ENCODE data around the gene NDUFC1. TPM values are rescaled to one million over a fixed set of nuclear protein-coding genes. Genes with fewer than 3 reads are reported as not detected.

The NDUFC1 gene
- total and polyA plus RNA-seq, 2 donors (not counting 3 experiments of a cell fraction or from before 2014, with no cell fraction given), result 65.2 to 78.1 TPM

GRCh38 chr4:139331185-139331584 lies 28.9 kb upstream of the NDUFC1 start:
- dilution Hi-C loops (cut with MboI; ENCODE audit: extremely low pct_ligation_motif_present, low sequenced_read_pairs) (no loop called here), intact Hi-C loops (cut with micrococcal nuclease) (no loop called here)
- DNase-seq (ENCODE audit: low read depth, low spot score), result no peak
- no peaks in the 10 kb centered on the region for H3K9me3 ChIP-seq (replicated peaks; ENCODE audit: control insufficient read depth, insufficient read depth, low read length)
- H3K9ac ChIP-seq (replicated peaks; ENCODE audit: extremely low read depth, insufficient read depth, low read length), result no peak overlapping the region
- CTCF ChIA-PET, result interaction anchor here (1.0 to 1.4 kb wide), 3 partner anchors 16 to 35 kb away, joined by 3 to 4 read pairs (median 3); no protein-coding TSS in a partner anchor
- H4K20me1 ChIP-seq (replicated peaks; ENCODE audit: control insufficient read depth, extremely low read depth, insufficient read depth, low read length), result peaks cover 2% of the 10 kb centered on the region
- POLR2A ChIA-PET, result interaction anchor here (0.6 kb wide), 1 partner anchor 9 kb away, joined by 12 read pairs; no protein-coding TSS in a partner anchor
- no TSS peak for BruUV-seq (replicated peaks)
- H2AFZ ChIP-seq (ENCODE audit: low read depth, low read length), result no peak overlapping the region
- no peak overlapping the region for H3K4me3 ChIP-seq (replicated peaks in 1 of 3; ENCODE audit: insufficient read depth in 1 of 3, low read depth in 1 of 3, low read length in 3 of 3)
- no peak overlapping the region for H3K4me2 ChIP-seq (ENCODE audit: insufficient read depth, low read length)
- no peaks in the 10 kb centered on the region for H3K4me1 ChIP-seq (ENCODE audit: control insufficient read depth, extremely low read depth, insufficient read depth, low read length)
- FAIRE-seq, result no peak
- no peak for TF ChIP-seq JUN (IDR thresholded peaks at IDR 0.05; ENCODE audit: borderline replicate concordance, insufficient read depth, insufficient read length, low read depth)
- TF ChIP-seq MYC (IDR thresholded peaks at IDR 0.05; ENCODE audit: low read depth, low read length), result no peak
- no peaks in the 10 kb centered on the region for H3K9me1 ChIP-seq (replicated peaks; ENCODE audit: control insufficient read depth, extremely low read depth, insufficient read depth, low read length)
- H3K36me3 ChIP-seq (ENCODE audit: control insufficient read depth in 2 of 2, extremely low read depth in 1 of 2, insufficient read depth in 2 of 2, low read length in 2 of 2), result peaks cover 0 to 2% of the 10 kb centered on the region in 2 experiments
- H3K27ac ChIP-seq (ENCODE audit: insufficient read depth, low read depth, low read length), result no peak overlapping the region
- peaks cover 88% of the 10 kb centered on the region for H3K79me2 ChIP-seq (ENCODE audit: control insufficient read depth, insufficient read depth, low read length)
- H3K27me3 ChIP-seq (ENCODE audit: control insufficient read depth in 2 of 2, insufficient read depth in 2 of 2, low read length in 2 of 2), result no peaks in the 10 kb centered on the region

- no peaks in the 10 kb centered on the region for H3K27me3 ChIP-seq (ENCODE audit: control insufficient read depth in 2 of 2, insufficient read depth in 2 of 2, low read length in 2 of 2)
- no peak overlapping the region for H2AFZ ChIP-seq (ENCODE audit: low read depth, low read length)
- dilution Hi-C loops (cut with MboI; ENCODE audit: extremely low pct_ligation_motif_present, low sequenced_read_pairs) (no loop called here), intact Hi-C loops (cut with micrococcal nuclease) (no loop called here)
- no peak overlapping the region for H3K27ac ChIP-seq (ENCODE audit: insufficient read depth, low read depth, low read length)
- FAIRE-seq, result no peak
- peaks cover 0 to 2% of the 10 kb centered on the region in 2 experiments for H3K36me3 ChIP-seq (ENCODE audit: control insufficient read depth in 2 of 2, extremely low read depth in 1 of 2, insufficient read depth in 2 of 2, low read length in 2 of 2)
- CTCF ChIA-PET, result interaction anchor here (1.0 to 1.4 kb wide), 3 partner anchors 9 to 24 kb away, joined by 3 to 4 read pairs (median 3); no protein-coding TSS in a partner anchor
- no peak for TF ChIP-seq MYC (IDR thresholded peaks at IDR 0.05; ENCODE audit: low read depth, low read length)
- TF ChIP-seq JUN (IDR thresholded peaks at IDR 0.05; ENCODE audit: borderline replicate concordance, insufficient read depth, insufficient read length, low read depth), result no peak
- no peak for TF ChIP-seq FOS (IDR thresholded peaks at IDR 0.05; ENCODE audit: borderline replicate concordance, insufficient read depth, low read length)
- no peak for TF ChIP-seq MAX (IDR thresholded peaks at IDR 0.05; ENCODE audit: insufficient read depth, insufficient read length)
- no peak for TF ChIP-seq GATA2 (IDR thresholded peaks at IDR 0.05; ENCODE audit: insufficient read depth, insufficient read length, low read depth, low read length)
- no peak for TF ChIP-seq POLR2AphosphoS5 (IDR thresholded peaks at IDR 0.05; ENCODE audit: insufficient read depth, low read depth, low read length)
- no peak for TF ChIP-seq EZH2 (IDR thresholded peaks at IDR 0.05; ENCODE audit: borderline replicate concordance, low read depth, low read length, severe bottlenecking)
- no peak overlapping the region for H3K4me3 ChIP-seq (replicated peaks in 1 of 3; ENCODE audit: insufficient read depth in 1 of 3, low read depth in 1 of 3, low read length in 3 of 3)
- no peak overlapping the region for H3K9ac ChIP-seq (replicated peaks; ENCODE audit: extremely low read depth, insufficient read depth, low read length)
- POLR2A ChIA-PET, result no interaction called here
- no TSS peak for BruUV-seq (replicated peaks)
- no peak overlapping the region for H3K4me2 ChIP-seq (ENCODE audit: insufficient read depth, low read length)
- H3K9me3 ChIP-seq (replicated peaks; ENCODE audit: control insufficient read depth, insufficient read depth, low read length), result no peaks in the 10 kb centered on the region
- H3K9me1 ChIP-seq (replicated peaks; ENCODE audit: control insufficient read depth, extremely low read depth, insufficient read depth, low read length), result no peaks in the 10 kb centered on the region
- peaks cover 2% of the 10 kb centered on the region for H4K20me1 ChIP-seq (replicated peaks; ENCODE audit: control insufficient read depth, extremely low read depth, insufficient read depth, low read length)
- no peaks in the 10 kb centered on the region for H3K4me1 ChIP-seq (ENCODE audit: control insufficient read depth, extremely low read depth, insufficient read depth, low read length)
- peaks cover 91% of the 10 kb centered on the region for H3K79me2 ChIP-seq (ENCODE audit: control insufficient read depth, insufficient read depth, low read length)
- no peak for DNase-seq (ENCODE audit: low read depth, low spot score)
Measured at GRCh38 chr4:139330283-139330682, 28.0 kb upstream of the NDUFC1 start.
